ENCODE data around the gene RNF166. TPM values are rescaled to one million over a fixed set of nuclear protein-coding genes. Genes with fewer than 3 reads are reported as not detected.

RNF166 gene
- total RNA-seq, 1 donor from 2014 or later, result 74.2 TPM

- TF ChIP-seq, protein P1, sequence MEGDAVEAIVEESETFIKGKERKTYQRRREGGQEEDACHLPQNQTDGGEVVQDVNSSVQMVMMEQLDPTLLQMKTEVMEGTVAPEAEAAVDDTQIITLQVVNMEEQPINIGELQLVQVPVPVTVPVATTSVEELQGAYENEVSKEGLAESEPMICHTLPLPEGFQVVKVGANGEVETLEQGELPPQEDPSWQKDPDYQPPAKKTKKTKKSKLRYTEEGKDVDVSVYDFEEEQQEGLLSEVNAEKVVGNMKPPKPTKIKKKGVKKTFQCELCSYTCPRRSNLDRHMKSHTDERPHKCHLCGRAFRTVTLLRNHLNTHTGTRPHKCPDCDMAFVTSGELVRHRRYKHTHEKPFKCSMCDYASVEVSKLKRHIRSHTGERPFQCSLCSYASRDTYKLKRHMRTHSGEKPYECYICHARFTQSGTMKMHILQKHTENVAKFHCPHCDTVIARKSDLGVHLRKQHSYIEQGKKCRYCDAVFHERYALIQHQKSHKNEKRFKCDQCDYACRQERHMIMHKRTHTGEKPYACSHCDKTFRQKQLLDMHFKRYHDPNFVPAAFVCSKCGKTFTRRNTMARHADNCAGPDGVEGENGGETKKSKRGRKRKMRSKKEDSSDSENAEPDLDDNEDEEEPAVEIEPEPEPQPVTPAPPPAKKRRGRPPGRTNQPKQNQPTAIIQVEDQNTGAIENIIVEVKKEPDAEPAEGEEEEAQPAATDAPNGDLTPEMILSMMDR (IDR thresholded peaks at IDR 0.05; ENCODE audit: unreplicated experiment), result no peak
- no peaks in the 10 kb centered on the region for H3K9me3 Mint-ChIP-seq (ENCODE audit: unreplicated experiment)
- peaks cover 17% of the 10 kb centered on the region for H3K27me3 Mint-ChIP-seq (ENCODE audit: unreplicated experiment)
- no peak for DNase-seq (ENCODE audit: low spot score)
- H3K4me3 Mint-ChIP-seq (ENCODE audit: unreplicated experiment), result no peak overlapping the region
- H3K27ac Mint-ChIP-seq (ENCODE audit: unreplicated experiment), result no peak overlapping the region
- no peaks in the 10 kb centered on the region for H3K4me1 Mint-ChIP-seq (ENCODE audit: unreplicated experiment)
- no peaks in the 10 kb centered on the region for H3K36me3 Mint-ChIP-seq (ENCODE audit: low read depth, unreplicated experiment)
Observed at GRCh38 chr16:88687676-88688012, 18.6 kb downstream of the RNF166 start.

GRCh38 chr16:88687254-88687576 lies 19.0 kb downstream of the RNF166 start:
- no peaks in the 10 kb centered on the region for H3K36me3 Mint-ChIP-seq (ENCODE audit: low read depth, unreplicated experiment)
- H3K4me1 Mint-ChIP-seq (ENCODE audit: unreplicated experiment), result no peaks in the 10 kb centered on the region
- TF ChIP-seq, protein P1 (IDR thresholded peaks at IDR 0.05; ENCODE audit: unreplicated experiment), result no peak
- H3K27me3 Mint-ChIP-seq (ENCODE audit: unreplicated experiment), result peaks cover 17% of the 10 kb centered on the region
- DNase-seq (ENCODE audit: low spot score), result no peak
- H3K27ac Mint-ChIP-seq (ENCODE audit: unreplicated experiment), result no peak overlapping the region
- H3K4me3 Mint-ChIP-seq (ENCODE audit: unreplicated experiment), result no peak overlapping the region
- no peaks in the 10 kb centered on the region for H3K9me3 Mint-ChIP-seq (ENCODE audit: unreplicated experiment)

DNA sequence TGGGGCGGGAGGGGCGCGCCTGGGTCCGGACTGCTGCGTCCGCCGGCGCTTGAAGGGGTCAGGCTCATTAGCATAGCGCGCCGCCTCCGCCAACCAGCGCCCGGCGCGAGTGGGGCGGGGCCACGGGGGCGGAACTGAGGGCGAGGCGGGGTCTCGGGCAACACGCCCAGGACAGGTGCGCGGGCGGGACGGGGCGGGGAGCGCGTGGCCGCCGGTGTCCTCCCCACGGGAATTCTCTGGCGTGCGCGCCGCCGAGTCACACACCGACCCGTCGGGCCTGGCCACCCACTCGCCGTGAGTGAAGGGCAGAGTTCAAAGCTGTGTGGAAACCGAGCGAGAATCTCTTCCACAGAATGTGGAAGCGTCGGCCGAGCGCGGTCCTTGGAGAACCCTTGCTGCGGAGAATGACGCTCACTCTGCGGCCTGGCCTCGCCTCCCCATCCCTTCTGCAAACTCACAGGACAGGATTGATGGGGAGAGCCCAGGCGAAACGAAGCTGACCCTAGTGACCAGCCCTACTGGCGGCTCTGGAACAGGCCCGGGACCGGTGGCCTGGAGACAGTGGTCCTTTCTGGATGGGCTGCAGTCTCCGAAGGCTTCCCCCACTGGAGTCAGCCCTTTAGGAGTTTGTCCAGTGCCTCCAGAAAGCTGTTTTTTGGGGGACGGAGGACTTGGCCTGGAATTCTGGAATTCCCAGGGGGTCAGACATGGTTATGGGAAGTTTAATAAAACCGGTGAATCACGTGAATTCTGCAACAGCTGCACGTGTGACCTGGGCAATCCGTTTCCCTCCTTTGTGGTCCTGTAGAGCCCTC lies 19.6 kb downstream of the RNF166 start, which contains the start of gene SNAI3:
TSS of gene SNAI3 (minus strand) at position 69 of the 815 bp plus-strand sequence. CDS start 101 bp downstream, outside the sequence.
- Mint-ChIP-seq H3K9me3 (ENCODE audit: unreplicated experiment) (no peaks in the 10 kb centered on the region), H3K27me3 (ENCODE audit: unreplicated experiment) (peaks cover 17% of the 10 kb centered on the region)

GRCh38 chr16:88686062-88686438 lies 20.2 kb downstream of the RNF166 start:
- H3K9me3 Mint-ChIP-seq (ENCODE audit: unreplicated experiment), result no peaks in the 10 kb centered on the region
- no peak overlapping the region for H3K4me3 Mint-ChIP-seq (ENCODE audit: unreplicated experiment)
- no peaks in the 10 kb centered on the region for H3K36me3 Mint-ChIP-seq (ENCODE audit: low read depth, unreplicated experiment)
- DNase-seq (ENCODE audit: low spot score), result peak; percentile 11
- H3K4me1 Mint-ChIP-seq (ENCODE audit: unreplicated experiment), result no peaks in the 10 kb centered on the region
- H3K27ac Mint-ChIP-seq (ENCODE audit: unreplicated experiment), result no peak overlapping the region
- peaks cover 17% of the 10 kb centered on the region for H3K27me3 Mint-ChIP-seq (ENCODE audit: unreplicated experiment)
- TF ChIP-seq, protein P1 (IDR thresholded peaks at IDR 0.05; ENCODE audit: unreplicated experiment), result no peak

More for the DNA sequence above, 19.6 kb downstream of the RNF166 start, which contains the start of gene SNAI3:
- Mint-ChIP-seq H3K4me3 (ENCODE audit: unreplicated experiment) (no peak within 1 kb of the TSS), H3K27ac (ENCODE audit: unreplicated experiment) (no peak within 1 kb of the TSS), H3K36me3 (ENCODE audit: low read depth, unreplicated experiment) (no peaks in the 10 kb centered on the region), H3K4me1 (ENCODE audit: unreplicated experiment) (no peaks in the 10 kb centered on the region)
- peak; percentile 83 for DNase-seq (ENCODE audit: low spot score)
- TF ChIP-seq, protein P1 (IDR thresholded peaks at IDR 0.05; ENCODE audit: unreplicated experiment), result no peak
